Activated naive CD8-positive, alpha-beta T cell (primary cell): ENCODE measurements around the gene AGRN.
A peak's percentile ranks its signal among the peaks of the same experiment; 100 is the strongest.
"Not testable (repeated sequence)": the region's sequence is repeated elsewhere in the genome, so short reads cannot be mapped to it uniquely, and the experiment has no call there.

Experiments used
- H3K27ac Mint-ChIP-seq: one replicate; pipeline ENCODE4 v1.8.0; 2021; ENCODE audit warnings: mixed read lengths
- H3K27me3 Mint-ChIP-seq: one replicate; pipeline ENCODE4 v1.8.0; 2021; ENCODE audit warnings: mixed read lengths
- H3K36me3 Mint-ChIP-seq: one replicate; pipeline ENCODE4 v1.8.0; 2021; ENCODE audit warnings: mixed read lengths
- H3K4me1 Mint-ChIP-seq: one replicate; pipeline ENCODE4 v1.8.0; 2021; ENCODE audit warnings: low read depth, mixed read lengths
- H3K4me3 Mint-ChIP-seq: one replicate; pipeline ENCODE4 v1.8.0; 2021; ENCODE audit warnings: mild to moderate bottlenecking, mixed read lengths
- H3K9me3 Mint-ChIP-seq: one replicate; pipeline ENCODE4 v1.8.0; 2021; ENCODE audit warnings: low read depth, mixed read lengths

Gene AGRN

DNA sequence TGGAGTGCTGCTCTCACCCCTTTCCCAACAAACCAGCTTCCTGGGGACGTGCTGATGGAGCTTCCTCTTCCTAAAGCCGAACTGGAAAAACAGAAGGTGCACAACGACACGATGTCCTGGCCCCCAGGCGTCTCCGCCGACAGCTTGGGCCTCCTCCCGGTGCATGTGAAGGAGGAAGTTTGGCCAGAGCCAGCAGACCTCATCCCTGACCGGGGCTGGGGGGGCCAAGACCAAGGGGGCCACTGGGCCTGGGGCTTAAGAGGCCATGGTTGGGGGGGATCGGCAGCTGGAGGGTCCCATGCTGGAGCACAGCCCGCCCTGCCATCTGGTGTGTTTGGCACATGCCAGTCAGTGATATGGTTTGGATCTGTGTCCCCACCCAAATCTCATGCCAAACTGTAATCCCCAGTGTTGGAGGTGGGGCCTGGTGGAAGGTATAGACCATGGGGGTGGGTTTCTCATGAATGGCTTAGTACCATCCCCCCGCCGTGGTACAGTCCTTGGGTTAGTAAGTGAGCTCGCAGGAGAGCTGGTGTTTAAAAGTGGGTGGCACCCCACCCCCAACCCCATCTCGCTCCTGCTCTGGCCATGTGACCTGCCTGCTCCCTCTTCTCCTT, 26.4 kb upstream of the AGRN start:
- H3K4me1 Mint-ChIP-seq, result peaks cover 4% of the 10 kb centered on the region

DNA sequence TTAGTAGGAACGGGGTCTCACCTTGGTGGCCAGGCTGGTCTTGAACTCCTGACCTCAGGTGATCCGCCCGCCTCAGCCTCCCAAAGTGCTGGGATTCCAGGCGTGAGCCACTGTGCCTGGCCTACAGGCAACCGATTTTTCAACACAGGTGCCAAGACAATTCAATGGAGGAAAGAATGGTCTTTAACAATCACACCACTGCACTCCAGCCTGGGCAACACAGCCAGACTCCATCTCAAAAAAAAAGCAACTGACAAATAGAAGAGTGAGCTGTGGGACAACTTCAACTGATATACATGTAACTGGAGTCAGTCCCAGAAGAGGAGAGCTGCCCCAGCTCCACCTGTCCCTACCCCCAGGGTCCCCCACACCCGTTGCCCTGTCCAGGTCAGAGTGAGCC, 25.4 kb upstream of the AGRN start:
- H3K4me3 Mint-ChIP-seq, H3K9me3 Mint-ChIP-seq, H3K36me3 Mint-ChIP-seq, H3K4me1 Mint-ChIP-seq, H3K27me3 Mint-ChIP-seq, H3K27ac Mint-ChIP-seq: not testable (repeated sequence)

More for the DNA sequence above, 26.4 kb upstream of the AGRN start:
- H3K4me3 Mint-ChIP-seq, result no peak overlapping the region
- H3K27ac Mint-ChIP-seq, result no peak overlapping the region
- H3K36me3 Mint-ChIP-seq, result peaks cover 2% of the 10 kb centered on the region
- H3K27me3 Mint-ChIP-seq, result peaks cover 8% of the 10 kb centered on the region
- H3K9me3 Mint-ChIP-seq, result no peaks in the 10 kb centered on the region

DNA sequence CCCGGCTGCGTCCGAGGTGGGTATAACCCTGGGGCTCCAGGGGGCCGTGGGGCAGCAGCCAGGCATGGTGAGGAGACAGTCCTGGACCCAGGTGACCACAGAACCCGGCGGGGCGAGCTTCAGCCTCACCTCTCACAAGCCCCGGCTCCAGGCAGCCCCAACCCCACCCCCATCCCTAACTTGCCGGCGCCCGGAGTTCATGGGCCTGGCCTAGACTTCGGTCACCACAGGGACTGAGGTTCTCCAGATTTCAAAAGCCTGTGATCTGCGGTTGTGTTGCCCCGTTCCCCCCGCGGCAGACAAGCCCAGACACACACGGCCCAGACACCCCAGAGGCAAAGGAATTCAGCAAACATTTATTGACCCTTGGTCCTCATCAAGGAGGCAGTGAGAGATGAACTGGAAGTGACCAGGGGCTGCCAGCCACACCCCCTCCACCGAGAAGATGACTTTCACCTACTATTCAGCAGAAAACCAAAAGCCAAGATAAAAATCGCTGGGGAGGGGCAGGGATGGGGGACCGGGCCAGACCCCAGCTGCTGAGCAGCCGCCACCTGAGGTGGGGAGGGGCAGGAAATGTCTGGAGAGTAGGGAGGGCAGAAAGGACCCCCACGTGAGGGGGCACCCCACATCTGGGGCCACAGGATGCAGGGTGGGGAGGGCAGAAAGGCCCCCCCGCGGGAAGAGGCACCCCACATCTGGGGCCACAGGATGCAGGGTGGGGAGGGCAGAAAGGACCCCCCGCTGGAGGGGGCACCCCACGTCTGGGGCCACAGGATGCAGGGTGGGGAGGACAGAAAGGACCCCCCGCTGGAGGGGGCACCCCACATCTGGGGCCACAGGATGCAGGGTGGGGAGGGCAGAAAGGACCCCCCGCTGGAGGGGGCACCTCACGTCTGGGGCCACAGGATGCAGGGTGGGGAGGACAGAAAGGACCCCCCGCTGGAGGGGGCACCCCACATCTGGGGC, 24.0 kb upstream of the AGRN start:
- Mint-ChIP-seq H3K9me3 (no peaks in the 10 kb centered on the region), H3K4me1 (peaks cover 6% of the 10 kb centered on the region), H3K27me3 (peaks cover 7% of the 10 kb centered on the region), H3K27ac (no peak overlapping the region), H3K4me3 (peak overlapping the region; percentile 25), H3K36me3 (peaks cover 2% of the 10 kb centered on the region)

DNA sequence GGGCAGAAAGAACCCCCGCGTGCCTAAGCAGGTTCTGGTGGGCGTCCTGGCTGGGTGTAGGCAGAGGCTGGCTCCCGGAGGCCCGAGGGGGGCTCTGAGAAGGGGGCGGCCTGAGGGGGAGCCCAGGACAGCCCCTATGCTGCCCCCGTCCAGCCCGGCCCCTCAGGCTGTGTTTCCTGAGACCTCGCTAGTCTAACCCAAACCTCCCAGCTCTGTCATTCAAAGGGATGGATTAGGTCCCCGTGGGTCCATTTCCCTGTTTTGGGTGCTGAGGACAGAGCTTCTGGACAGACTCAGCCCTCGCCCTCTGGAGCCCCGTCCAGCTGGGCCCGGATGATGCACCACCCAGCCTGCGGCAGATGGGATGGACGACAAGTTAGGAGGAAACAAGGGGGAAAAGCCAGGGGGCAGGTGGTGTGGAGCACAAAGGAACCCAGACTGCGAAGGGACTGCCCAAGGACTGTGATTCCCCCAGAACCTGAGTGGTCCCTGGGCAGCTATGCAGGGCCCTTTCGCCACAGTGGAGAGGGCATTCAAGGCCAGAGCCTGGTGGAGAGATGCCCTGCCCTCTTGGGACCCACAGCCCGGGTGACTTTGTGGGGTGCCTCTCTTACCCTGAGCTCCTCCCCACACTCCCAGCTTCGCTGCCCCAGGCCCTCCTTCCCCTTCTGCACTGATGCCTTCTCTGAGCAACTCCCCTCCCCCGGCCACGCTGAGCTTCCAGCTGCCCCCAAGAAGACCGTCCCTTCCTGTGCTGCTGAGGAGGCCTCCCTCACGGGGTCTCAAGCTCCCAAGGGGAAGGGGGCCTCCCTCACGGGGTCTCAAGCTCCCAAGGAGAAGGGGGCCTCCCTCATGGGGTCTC, 22.8 kb upstream of the AGRN start:
- Mint-ChIP-seq H3K4me1 (peaks cover 7% of the 10 kb centered on the region), H3K27me3 (peaks cover 7% of the 10 kb centered on the region), H3K36me3 (peaks cover 2% of the 10 kb centered on the region), H3K9me3 (no peaks in the 10 kb centered on the region), H3K4me3 (peak overlapping the region; percentile 46), H3K27ac (no peak overlapping the region)

DNA sequence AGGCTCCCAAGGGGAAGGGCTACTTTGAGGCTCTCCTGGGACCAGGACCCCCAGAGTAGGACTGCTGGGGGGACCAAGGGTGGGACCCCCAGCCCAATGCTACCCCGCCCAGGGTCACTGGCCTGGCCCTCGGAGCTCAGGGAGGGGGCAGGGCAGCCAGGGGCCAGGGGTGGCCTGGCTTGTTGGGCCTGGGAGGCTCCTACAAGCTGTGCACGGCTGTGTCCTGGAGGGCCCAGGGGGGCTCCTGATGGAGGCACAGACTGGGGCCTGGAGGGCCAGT, 22.3 kb upstream of the AGRN start:
- H3K4me3 Mint-ChIP-seq, result no peak overlapping the region

DNA sequence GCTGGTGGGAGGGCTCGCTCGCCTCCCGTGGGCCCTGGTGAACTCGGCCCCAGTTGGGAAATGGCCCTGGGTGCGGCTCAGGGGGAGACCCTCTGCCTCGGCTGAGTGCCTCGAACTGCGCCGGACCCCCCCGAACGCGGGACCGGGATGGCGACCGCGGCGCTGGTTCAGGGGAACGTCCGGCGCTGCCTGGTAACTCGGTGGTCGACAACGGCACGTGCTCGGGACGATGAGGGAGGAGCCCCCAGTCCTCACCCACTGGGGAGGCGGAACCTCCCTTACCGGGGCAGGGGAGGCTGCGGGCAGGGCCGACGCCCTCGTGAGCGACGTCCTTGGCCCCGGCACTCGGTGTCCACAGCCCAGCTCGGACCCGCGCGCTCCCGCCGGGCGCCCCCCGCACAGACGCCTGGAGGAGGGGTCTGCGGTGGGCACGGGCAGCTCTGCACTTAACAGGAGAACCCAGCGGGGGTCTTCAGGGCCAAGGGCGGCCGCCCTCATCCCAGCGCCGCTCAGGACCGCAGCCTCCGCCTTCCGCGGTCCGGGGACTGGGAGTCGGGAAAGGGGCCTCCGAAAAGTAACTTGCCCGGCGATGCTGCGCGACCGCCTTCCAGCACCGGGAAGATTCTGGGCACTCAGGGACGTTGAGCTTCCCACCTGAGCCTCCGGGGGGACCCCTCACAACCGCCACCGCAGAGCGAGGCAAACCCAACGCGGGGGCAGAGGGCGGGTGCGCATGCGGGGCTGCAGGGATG, 21.8 kb upstream of the AGRN start:
- Mint-ChIP-seq H3K4me1 (peaks cover 8% of the 10 kb centered on the region), H3K4me3 (no peak overlapping the region), H3K36me3 (no peaks in the 10 kb centered on the region), H3K27ac (no peak overlapping the region), H3K9me3 (no peaks in the 10 kb centered on the region), H3K27me3 (peaks cover 4% of the 10 kb centered on the region)

More for the DNA sequence above, 22.3 kb upstream of the AGRN start:
- Mint-ChIP-seq H3K27ac (no peak overlapping the region), H3K4me1 (peaks cover 8% of the 10 kb centered on the region), H3K27me3 (peaks cover 4% of the 10 kb centered on the region), H3K36me3 (peaks cover under 1% of the 10 kb centered on the region), H3K9me3 (no peaks in the 10 kb centered on the region)

DNA sequence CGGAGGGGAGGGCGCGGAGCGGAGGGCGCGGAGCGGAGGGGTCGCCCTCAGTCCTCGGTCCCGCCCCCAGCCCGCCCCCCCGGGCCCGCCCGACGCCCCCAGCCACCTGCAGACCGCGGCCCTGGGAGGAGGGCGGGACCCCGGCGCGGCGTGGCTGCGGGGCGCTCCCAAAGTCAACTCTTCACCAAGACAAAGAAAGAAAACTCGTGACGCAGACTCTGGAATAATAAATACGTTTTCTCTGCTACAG, 21.2 kb upstream of the AGRN start:
- Mint-ChIP-seq H3K4me1 (peaks cover 8% of the 10 kb centered on the region), H3K9me3 (no peaks in the 10 kb centered on the region), H3K4me3 (no peak overlapping the region), H3K36me3 (no peaks in the 10 kb centered on the region), H3K27ac (no peak overlapping the region), H3K27me3 (peaks cover 4% of the 10 kb centered on the region)

DNA sequence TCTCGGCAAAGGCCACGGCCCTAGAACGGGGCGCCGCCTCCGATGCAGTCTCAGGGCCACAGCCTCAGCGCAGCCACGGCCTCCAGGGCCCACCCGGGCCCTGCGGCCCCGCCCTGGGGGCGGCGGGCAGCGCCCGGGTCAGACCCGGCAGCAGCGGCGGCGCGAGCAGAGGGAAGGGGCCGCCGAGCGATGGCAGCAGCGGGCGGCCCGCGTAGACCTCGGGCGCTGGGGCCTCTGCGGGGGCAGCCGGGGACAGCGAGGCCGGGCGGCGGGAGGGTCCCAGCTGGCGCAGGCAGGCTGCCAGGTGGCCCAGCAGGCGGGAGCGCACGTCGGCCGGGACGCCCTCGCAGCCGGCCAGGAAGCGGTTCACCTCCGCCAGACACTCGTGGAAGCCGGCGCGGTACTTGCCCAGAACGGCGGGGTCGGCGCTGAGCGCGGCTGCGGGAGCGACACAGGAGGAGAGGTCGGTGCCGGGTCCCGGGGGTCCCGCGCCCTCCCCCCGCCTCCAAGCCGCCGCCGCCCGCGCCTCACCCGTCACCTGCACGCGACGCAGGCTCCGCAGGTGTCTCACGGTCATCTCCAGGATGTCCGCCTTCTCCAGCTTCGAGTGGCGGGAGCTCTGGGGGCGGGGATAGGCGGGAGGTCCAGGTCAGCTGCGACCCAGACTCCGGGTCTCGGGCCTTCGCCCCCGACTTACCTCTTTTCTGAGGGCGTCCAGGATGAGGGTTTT, 20.8 kb upstream of the AGRN start:
- H3K4me1 Mint-ChIP-seq, result peaks cover 8% of the 10 kb centered on the region
- peaks cover 4% of the 10 kb centered on the region for H3K27me3 Mint-ChIP-seq
- peak overlapping the region; percentile 42 for H3K4me3 Mint-ChIP-seq
- no peaks in the 10 kb centered on the region for H3K36me3 Mint-ChIP-seq
- H3K9me3 Mint-ChIP-seq, result no peaks in the 10 kb centered on the region
- H3K27ac Mint-ChIP-seq, result no peak overlapping the region

DNA sequence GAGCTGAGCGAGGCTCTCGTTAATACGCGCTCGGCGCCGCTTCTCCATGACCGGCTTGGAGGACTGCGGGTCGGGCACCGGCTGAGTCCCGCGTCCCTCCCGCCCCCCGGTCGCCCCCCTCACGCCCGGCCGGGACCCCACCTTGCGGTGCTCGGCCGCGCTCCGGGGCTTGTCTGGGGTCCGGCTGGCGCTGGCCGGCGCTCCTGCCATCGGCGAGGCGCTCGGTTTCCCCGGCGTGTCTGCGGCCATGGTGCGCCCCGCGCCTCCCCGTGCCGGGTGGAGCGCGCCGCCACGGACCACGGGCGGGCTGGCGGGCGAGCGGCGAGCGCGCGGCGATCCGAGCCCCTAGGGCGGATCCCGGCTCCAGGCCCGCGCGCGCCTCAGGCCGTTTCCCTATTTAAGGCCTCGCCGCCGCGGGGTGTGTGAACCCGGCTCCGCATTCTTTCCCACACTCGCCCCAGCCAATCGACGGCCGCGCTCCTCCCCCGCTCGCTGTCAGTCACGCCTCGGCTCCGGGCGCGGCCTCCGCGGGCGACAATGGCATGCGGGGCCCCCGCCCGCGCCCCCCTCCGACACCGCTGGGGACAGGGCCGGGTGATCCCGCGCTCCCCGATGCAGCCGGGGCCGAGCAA, 20.1 kb upstream of the AGRN start, which contains the start of gene HES4:
HES4 (minus strand) TSS at position 373 of the 632 bp plus-strand sequence; CDS start at position 249, 124 bp downstream.
- Mint-ChIP-seq H3K27me3 (peaks cover 7% of the 10 kb centered on the region), H3K36me3 (no peaks in the 10 kb centered on the region), H3K4me1 (peaks cover 12% of the 10 kb centered on the region), H3K4me3 (peak within 1 kb of the TSS; percentile 75), H3K9me3 (no peaks in the 10 kb centered on the region), H3K27ac (peak within 1 kb of the TSS; percentile 77)

DNA sequence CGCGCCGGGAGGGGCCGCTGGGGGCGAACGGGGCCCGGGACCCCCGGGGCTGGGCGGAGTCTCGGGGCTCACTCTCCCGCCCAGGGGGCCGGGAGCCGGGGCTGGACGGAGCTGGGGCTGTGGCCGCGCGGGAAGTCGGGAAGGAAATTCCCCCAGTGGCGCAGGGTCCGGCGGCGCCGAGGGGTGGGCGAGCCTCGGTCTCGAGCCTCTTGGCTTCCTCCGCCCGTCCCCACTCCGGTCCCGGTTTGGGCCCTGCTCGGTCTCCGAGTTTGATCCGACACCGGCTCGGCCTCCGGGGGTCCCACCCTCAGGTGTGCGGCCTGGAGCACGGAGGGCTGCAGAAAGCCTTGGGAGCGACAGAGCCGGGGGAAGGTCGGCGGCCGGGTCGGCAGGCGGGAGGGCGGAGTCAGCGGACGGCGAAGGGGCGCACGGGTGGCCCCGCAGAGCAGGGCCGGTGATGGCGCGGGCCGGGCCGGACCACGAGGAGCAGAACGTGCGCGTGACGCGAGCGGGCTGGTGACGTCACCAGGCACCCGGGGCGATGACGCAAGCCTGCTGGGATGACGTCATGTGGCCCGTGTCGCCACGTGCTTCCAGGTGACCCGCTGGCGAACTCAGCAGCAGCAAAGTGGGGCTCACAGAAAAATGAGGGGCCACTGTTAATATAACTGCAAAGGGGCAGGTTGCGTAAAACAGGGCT, 19.4 kb upstream of the AGRN start:
- peak overlapping the region; percentile 75 for H3K4me3 Mint-ChIP-seq
- H3K9me3 Mint-ChIP-seq, result no peaks in the 10 kb centered on the region
- H3K36me3 Mint-ChIP-seq, result no peaks in the 10 kb centered on the region
- peak overlapping the region; percentile 77 for H3K27ac Mint-ChIP-seq
- peaks cover 13% of the 10 kb centered on the region for H3K27me3 Mint-ChIP-seq
- H3K4me1 Mint-ChIP-seq, result peaks cover 17% of the 10 kb centered on the region

DNA sequence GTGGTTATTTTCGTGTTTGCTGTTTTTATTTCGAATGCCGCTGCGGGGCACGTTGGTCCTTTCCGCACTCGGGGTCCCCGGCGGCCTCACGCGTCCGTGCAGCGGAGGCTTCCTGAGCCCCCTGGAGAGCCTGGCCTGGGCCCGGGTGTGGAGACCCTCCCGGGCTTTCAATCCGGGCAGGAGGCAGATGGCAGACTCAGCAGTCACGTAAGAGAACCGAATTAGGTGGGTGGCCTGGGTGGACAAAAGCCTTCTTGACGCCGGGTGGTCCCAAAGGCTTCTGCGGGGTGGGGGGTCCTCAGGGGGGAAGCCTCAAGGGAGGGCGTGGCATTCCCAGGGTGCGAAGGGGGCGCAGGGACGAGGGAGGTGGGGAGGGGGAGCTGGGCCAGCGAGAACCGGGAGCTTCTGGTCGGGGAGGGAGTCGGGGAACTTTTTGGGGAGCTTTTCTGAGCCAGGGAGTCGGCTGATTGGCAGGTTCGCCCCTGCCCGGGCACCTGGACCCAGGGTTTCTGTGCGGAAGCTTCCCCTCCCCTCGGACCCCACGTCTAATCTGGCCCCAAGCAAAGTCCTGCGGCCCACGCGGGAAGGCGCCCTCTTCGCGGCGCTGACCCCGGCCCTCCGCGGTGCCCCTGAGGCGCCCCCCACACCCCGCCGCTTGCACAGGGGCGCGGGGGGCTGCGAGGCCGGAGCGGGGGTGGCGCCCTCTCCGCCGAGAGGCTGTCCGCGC, 18.7 kb upstream of the AGRN start:
- H3K4me3 Mint-ChIP-seq, result peak overlapping the region; percentile 75
- peaks cover 15% of the 10 kb centered on the region for H3K4me1 Mint-ChIP-seq
- H3K9me3 Mint-ChIP-seq, result no peaks in the 10 kb centered on the region
- H3K36me3 Mint-ChIP-seq, result no peaks in the 10 kb centered on the region
- no peak overlapping the region for H3K27ac Mint-ChIP-seq
- H3K27me3 Mint-ChIP-seq, result peaks cover 10% of the 10 kb centered on the region

DNA sequence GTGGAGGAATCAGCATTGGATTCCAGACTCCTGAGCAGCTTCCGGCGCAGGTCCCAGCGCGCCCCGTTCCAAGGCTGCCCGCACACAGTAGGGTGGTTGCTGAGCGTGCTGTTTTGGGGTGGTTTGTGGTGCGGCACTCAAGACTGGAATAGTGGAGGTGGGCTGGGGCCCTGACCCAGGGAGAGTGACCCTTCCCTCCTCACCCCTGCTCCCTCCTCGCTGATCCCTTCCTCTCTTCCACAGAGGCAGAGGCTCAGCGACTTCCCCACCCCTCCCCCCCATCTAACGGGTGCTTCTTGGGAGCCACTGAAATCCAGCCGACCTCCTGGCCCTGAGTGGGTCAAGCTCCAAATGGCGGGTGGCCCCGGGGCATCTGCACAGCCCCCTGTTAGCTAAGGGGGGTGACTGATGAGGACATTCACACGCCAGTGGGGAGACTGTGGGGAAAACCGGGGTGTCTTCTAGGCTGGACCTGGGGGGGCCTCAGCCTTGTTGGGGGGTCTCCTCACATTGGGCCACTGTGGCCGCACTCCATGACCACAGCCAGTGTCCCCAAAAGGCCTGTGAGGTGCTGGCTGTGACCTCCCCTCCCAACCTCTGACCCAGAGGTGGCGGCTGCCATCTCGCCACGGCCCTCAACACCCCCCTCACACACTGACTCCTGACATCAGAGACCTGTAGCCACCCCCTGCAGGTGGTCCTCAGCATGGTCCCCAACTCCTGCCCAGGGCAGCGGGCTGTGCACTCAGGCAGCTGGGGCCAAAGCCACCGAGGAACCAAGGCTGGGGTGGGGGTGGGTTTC, 16.1 kb upstream of the AGRN start:
- no peak overlapping the region for H3K27ac Mint-ChIP-seq
- H3K27me3 Mint-ChIP-seq, result peaks cover 12% of the 10 kb centered on the region
- peaks cover 15% of the 10 kb centered on the region for H3K4me1 Mint-ChIP-seq
- no peak overlapping the region for H3K4me3 Mint-ChIP-seq
- H3K9me3 Mint-ChIP-seq, result no peaks in the 10 kb centered on the region
- H3K36me3 Mint-ChIP-seq, result no peaks in the 10 kb centered on the region
